Esophagus mucosa (tissue), 1 donor: ENCODE results near the gene DGAT2. TPM values are rescaled to one million over a fixed set of nuclear protein-coding genes. Genes with fewer than 3 reads are reported as not detected.
A peak's percentile ranks its signal among the peaks of the same experiment; 100 is the strongest.

Experiments
- ATAC-seq: fragments of 200-7000 bp; cut with Tn5 transposase; one replicate; pipeline ENCODE4 v1.9.1; 2020
- total RNA-seq: library from RNA; stranded (reverse); gene quantifications from one replicate; pipeline ENCODE4 v1.2.4, GENCODE V29; 2023
- donor health status: DM: yes; HTN: yes; CAD: no.

Gene DGAT2
- total RNA-seq, 1 donor from 2014 or later: 12.4 TPM

DNA sequence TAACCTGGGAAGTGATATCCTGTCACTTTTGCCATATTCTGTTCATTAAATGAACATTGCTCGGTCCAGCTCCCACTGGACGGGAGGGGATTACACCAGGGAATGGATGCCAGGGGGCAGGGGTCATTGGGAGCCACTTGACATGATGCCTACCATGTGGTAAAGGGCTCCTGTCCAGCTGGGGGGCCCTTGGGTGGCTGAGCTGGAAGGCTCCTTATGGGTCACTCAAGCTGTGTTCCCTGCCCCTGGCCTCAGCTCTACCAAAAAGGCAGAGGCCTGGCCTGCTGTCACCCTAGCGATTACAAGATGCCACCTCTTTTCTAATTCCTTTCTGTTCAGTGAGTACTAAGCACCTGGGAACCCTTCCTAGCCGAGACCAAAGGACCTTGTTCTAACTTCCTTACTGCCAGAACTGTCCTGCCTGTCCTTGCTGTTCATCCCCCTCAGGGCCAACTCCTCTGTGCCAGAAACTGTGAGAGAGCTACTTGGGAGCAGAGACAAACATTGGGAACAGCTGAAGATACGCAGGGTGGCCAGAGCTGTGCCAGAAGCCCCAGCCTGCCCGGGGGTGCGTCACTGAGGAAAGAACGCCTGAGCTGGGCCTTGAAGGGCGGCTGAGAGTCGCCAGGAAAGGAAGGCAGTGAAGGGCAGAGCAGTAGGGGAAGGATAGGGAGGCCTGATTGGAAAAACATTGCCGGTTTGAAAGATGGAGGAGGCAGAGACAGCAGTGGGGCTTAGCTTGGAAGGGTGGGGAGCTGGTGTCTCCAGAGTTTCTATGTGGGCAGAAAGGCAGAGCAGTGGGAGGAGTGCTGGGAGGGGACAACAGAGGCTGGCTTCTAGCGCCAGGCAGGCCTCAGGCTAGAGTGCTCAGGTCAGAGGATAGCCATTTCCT is 33.7 kb downstream of the DGAT2 start:
- no peak for ATAC-seq

DNA sequence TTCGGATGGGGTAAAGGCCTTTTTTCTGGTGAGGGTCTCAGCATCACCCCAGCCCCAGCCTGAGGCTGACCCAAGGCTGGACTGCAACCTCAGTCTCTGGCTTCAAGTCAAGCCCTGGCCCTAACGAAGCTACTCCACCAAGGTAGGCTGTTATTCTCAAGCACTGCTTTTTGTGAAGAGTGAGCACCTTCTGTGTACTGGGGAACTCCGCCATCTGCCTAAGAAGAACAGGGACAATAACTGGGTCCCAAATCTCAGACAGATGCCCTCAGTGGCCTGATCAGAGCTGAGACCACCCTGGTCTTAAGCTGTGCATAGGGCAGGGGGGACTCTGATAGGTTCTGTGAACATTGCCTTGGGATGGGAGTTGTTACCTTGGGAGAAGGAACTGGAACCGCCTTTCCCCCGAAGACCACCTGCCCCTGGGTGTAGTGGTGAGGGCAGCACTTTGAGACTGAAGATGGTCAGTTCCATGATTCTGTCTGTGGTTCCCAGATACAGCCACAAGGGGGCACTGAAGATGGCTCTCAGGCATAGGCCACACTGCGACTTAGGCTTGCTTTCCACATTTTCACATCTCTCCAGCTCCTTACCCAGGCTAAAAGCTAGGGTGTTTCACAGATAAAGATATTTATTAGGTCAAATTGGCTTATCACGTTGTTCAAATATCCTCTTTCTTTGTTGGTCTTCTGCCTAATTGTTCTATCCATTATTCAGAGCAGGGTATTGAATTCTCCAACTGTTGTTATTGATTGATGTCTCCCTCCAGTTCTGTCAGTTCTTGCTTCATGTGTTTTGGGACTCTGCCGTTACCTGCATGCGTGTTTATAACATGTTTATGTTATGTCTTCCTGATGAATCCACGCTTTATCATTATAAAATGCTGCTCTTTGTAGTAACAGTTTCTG is 34.6 kb downstream of the DGAT2 start:
- peak; percentile 78 for ATAC-seq

DNA sequence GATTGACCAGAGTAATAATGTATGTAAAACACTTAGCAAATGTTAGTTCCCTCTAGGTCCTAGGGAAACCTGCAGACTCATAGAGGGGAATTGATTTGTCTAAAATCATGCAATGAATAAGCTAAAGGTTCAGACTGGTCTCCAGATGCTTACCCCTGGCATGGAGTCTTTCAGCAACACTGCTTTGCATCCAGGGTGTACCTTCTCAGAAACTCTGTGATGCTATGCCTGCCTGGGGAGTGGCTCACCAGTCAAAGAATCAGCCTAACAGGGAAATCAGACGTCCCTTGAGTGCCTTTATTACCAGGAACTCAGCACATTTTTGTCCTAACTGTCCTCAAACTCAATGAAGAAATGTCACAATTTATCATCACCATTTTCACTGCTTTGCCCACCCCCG is 40.5 kb downstream of the DGAT2 start:
- no peak for ATAC-seq

DNA sequence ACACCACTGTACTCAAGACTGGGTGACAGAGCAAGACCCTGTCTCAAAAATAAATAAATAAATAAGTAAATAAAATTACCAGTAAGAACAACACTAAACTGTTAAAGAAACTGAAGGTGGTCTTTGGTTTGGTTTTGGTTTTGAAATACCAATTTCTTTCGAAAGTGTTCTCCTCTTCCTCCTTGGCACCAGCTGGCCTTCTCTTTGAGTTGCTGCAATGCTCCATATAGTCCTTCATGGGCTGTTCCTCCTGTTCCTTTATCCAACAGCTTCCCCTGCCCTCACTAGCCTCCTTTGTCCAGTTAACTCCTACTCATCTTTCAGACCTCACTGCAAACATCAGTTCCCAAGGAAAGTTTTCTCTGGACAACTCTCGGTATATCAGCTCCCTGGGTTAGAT is 41.4 kb downstream of the DGAT2 start:
- ATAC-seq: no peak

DNA sequence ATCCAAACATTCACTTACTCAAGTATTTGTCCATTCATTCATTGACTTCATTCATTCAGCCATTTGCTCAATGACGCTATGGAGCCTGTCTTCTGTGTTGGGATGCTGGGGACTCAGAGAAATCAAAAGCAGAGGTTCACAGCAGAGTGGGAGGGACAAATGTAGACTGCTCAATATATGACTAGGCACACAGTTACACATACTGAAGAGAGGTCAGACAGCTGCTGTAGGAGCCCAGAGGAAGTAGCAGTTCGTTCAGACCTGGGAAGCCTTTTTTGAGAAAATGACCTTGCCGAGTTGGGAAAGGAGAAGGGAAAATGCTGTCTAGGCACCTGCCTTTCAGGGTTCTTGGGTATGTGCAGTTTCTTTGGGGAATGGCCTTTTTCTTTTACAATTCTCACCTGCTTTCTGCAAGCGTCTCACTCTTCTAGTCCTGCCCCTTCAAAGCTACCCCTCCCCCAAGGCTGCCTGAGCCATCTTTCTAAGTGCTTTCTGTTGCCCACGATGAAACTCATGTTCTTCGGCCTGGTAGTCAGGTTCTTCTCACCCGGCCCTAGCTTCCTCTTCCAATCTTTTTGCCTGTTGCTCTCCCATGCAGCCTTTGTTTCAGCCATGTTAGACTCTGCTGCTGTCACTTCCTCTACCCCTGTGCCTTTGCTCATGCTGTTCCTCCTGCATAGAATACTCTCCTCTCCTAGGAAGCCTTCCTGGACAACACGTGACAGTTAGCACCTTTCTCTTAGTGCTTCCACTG is 42.2 kb downstream of the DGAT2 start:
- ATAC-seq: no peak

DNA sequence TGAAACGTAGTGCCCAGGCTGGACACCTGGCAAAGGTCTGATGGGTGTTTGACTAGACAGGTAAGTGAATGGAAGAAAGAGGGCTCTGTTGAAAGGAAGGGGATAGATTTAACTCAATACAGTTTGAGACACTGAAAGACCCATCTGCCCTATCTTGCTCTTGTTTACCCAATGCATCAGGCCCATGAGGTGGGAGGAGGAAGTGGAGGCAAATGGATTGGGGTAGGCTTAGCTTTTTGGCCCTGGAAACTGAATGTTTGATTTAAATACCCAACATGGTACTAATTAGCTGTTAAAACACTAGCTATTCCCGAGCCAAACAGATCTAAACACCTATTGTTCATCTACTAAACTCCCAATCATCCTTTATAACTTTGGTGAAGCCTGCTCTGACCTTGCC is 42.9 kb downstream of the DGAT2 start:
- ATAC-seq: no peak

DNA sequence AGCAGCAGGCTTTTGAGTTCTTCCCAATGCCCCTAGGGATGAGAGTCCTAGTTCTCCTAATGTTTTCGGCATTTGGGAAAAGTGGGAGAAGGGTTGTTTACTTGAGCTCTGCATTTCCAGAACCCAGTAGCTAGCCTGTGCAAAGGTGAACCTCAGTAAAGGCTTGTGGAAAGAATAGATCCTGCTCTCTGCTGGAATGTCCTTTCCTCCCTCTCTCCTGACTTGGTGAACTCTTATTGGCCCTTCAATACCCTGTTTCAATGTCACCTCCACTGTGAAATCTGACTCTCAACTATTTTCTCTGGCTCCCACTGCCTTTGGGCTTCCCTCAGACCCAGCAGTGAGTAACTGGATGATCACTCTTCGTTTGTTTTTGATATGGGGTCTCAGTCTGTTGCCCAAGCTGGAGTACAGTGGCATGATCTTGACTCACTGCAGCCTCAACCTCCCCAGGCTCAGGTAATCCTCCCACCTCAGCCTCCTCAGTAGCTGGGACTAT is 44.0 kb downstream of the DGAT2 start:
- no peak for ATAC-seq

DNA sequence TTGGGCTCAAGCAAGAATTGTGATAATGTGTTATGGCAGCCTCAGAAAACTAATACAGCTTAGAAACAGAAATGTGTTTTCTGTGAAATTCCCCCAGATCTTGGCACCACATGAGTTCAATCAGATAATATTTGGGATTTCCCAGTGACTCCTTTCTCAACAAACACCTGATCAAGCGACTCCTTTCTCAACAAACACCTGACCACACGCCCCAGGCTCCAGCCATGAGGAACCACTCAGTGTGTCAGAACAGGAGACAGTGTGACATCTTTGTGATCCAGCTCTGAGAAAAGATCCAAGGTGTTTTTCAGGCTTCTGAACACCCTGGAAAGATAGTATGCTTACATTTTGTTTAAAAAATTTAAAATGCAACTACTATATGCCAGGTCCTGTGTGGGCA is 44.5 kb downstream of the DGAT2 start:
- ATAC-seq: no peak

DNA sequence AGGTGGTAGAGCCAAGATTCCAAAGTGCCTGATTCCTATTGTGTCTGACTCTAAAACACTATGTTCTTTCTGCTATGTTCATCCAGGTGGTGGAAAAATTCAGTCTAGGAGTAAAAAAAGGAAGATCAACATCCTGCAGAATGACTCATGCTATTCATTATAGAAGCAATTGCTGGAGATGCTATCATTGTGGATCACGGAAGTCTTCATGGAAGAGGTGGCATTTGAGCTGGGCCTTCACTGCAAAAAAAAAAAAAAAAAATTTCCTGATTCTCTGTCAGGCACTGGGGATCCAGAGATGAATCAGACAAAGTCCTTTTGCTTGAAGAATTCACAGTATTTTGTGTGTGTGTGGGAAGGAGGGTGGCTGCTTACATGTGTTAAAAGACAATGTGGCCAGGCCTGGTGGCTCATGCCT is 45.1 kb downstream of the DGAT2 start:
- ATAC-seq: no peak

DNA sequence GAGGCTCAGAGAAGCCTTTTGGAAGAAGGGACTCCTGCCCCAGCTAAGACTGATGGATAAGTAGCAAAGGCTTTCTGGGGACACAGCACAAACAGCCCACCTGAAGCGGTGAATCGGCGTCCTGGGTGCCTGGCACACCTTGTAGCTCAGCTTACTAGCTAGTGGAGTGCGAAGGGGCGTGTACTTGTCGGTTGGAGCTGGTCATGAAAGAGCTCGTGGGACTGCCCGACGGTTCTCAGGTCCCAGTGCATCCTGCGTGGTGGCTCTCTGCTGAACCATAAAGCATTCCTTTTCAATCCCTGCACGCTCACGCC is 45.7 kb downstream of the DGAT2 start:
- ATAC-seq: peak; percentile 55

DNA sequence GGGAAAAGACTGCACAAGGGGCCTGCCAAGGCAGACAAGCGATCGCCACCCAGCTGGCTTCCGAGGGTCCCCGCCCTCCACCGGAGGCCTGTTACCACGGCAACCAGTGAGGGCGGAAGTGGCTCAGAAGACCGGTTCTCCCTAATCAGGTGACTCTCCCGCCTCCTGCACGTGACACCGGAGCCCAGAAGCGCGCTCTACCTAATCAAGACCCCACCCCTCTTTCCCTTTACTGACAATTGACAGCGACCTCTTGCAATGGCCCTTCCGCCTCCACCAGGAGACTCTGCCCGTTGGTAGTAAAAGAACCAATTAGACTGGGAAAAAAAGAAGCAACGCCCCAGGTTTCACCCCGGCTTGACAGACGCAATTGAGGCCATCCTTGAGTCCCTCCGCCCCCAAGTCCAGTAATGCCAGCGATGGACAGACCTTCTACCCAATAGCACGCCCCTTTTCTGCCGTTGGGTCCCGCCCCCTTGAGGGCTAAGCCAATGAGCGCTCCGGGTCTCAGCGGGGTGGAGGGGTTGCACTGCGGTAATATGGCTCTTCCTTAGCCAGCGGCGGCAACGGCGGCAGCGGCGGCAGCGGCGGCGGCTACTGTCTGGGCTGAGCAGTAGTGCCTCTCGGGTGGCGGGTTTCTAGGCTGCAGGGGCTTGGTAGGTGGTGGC is 46.2 kb downstream of the DGAT2 start, which contains the start of gene UVRAG:
TSS of gene UVRAG (plus strand) at position 534 of the 668 bp plus-strand sequence. CDS start 198 bp downstream, outside the sequence.
- ATAC-seq: peak; percentile 97

DNA sequence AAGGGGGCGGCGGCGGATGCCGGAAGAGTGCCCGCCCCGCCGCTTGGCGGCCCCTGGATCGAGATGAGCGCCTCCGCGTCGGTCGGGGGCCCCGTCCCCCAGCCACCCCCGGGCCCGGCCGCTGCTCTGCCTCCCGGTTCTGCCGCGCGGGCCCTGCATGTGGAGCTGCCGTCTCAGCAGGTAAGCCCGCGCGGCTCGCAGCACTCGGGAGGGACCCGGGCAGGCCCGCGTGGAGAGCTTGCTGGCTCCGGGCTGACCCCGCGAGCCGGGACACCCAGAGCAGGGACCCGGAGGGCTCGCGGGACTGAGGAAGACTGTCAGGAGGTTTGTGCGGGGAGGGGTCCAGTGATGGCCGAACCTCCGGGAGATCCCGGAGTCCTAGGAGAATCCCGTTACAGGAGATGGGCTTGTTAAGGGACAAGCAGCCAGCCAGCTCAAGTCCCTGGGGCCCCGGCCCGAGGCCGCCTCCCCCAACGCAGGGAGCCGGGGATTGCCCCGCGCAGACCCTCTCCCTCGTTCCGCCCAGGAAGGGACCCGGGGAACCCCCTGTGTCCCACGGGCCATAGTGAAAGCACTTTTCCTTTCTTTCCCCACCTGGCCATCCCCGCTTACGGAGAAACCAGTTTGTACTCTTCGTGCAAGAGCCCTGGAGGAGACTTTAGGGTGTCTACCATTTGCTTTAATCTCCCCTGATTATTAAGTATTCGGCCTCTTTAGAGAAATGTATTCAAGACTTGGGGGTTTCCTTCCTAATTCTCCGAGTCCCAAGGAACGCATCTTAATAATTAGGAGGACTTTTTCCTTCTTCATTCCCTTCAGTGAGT is 47.0 kb downstream of the DGAT2 start:
- peak; percentile 31 for ATAC-seq

DNA sequence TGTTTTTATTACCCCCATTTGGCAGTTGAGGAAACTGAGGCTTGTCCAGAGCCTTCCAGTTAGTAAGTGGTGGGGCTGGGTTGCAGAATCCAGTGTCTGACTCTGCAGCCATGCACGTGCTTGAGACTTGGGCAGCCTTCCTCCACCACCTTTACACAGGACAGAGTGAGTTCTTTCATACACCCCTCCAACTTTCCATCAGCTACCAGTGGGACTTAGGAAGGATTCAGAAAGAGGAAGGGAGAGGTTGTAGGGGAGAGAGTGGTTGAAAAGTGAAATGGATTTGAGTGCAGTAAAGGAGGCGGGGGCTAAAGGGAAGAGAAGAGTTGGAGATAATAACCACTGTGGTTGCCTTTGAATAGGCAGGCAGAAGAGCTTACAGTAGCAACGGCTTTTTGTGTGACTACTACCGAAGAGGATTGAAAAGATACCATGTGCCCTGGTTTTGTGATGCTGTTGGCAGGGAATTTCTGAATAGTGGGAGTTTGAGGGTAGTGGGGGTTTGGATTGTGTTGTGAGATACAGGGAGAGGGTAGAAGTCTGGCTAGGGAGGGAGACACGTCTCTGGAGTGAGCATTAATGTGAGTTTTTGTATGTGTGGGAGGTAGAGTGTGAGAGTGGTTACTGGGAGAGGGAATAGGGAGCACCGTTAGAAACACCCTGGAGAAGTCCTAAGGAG is 48.1 kb downstream of the DGAT2 start:
- no peak for ATAC-seq

DNA sequence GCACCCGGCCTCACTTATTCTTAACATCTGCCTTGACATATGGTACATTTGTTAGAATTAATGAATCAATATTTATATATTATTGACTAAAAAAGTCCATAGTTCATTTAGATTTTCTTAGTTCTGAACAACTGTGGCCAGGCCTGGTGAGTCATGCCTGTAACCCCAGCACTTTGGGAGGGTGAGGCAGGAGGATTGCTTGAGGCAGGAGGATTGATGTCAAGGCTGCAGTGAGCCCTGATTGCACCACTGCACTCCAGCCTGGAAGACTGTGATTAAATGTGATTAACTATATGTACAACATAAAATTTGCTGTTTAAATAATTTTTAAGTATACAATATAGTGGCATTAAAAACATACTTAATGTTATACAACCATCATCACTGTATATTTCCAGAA is 52.1 kb downstream of the DGAT2 start:
- peak; percentile 47 for ATAC-seq

DNA sequence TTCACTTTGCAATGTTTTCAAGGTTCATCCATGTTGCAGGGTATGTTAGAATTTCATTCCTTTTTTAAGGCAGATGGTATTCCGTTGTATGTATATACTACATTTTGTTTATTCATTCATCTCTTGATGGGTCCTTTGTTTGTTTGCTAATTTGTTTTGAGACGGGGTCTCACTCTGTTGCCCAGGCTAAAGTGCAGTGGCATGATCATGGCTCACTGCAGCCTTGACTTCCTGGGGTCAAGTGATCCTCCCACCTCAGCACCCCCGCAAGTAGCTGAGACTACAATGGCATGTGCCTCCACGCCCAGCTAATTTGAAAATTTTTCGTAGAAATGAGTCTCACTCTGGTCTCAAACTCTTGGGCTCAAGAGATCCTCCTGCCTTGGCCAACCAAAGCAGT is 52.6 kb downstream of the DGAT2 start:
- no peak for ATAC-seq

DNA sequence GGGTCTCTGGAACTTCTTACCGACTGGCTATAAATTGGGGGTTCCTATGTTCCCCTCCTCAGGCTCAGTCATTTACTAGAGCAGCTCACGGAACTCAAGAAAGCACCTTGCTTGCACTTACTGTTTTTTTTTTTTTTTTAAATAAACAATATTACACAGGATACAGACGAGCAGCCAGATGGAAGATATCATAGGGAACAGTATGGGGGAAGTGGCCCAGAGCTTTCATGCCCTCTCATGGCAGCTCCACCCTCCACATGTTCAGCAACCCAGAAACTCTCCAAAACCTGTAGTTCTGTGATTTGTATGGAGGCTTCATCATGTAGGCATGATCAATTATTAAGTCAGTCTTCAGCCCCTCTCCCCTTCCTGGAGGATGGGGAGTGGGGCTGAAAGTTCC is 54.0 kb downstream of the DGAT2 start:
- no peak for ATAC-seq

DNA sequence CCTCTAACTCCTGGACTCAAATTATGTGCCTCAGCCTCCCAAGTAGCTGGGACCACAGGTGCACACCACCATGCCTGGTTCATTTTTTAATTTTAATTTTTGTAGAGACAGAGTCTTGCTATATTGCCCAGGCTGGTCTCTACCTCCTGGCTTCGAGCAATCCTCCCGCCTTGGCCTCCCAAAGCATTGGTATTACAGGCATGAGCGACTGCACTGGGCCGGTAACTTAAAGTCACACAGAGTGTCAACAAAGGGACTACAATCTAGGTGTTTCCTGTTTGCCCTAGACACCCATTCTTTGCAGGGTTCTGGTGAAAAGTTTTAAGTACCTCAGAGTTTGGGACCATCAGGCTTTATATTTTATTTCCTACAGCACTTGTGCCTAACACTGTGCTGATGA is 54.8 kb downstream of the DGAT2 start:
- ATAC-seq: no peak

DNA sequence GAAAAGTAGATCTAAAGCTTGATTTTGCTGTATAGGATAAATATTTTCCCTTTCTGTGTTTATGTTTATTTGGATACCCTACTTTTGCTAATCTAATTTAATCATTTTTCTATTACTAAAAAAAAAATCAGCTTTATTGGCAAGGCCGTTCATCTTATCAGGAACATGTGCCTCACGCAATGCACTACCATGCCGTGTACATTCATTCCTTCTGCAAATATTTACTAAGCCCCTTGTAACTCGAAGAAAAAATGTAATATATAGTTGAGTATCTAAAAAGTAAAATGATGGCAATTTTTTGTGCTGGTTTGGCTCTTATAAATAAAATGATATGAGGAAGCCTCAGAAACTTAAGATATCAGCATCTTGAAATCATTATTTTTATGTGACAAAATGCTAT is 55.4 kb downstream of the DGAT2 start:
- ATAC-seq: no peak

DNA sequence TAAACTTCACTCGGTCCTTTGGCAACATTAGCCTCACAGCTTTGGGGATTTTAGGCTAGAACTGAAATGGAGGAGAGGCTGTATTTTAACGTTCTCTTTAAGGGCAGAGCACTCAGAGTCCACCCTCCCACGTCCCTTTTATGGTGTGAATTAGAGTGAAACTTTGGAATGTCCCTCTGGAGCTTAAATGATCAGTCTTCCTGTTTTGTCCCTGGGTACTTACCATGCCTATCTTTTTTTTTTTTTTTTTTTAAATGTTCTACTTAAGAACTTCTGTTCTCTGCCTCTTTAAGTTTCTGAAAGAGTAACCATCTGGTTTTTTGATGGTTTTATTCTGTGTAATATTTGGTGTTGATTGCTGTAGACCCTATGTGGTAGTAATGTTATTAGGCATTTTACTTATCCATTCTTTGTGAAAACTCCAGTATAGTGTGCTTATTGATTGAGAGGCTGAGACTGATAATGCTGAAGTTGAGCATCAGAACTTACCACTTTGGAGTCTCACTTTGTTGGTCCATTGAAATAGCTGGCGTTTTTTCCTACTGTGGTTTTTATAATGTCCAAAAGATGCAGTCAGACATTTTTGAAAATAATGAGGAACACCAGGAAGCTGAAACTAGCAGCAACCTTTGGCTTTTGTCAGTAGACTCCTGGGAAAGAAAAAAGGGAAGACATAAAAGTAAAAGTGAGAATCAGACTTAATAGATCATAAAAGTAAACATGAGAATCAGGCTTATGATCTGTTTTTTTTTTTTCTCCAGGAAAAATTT is 58.1 kb downstream of the DGAT2 start:
- peak; percentile 33 for ATAC-seq

DNA sequence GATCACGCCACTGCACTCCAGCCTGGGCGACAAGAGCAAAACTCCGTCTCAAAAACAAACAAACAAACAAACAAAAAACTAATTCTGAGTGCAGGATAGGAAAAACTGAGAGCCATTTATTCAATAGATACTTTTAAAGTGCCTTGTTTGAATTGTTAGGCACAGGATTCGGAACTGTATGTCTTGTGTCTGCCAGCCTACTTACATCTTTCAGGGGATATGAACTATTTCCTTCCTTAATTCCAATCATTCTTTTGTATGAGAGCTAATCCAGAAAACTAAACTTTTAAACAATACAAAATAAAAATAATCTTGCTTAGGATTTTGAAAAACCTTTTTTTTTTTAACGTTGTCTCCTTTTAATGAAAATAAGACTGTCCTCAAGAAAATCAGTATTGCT is 59.0 kb downstream of the DGAT2 start:
- ATAC-seq: no peak
